ENCODE results near the gene FBXO5.
"Not testable (repeated sequence)": the region's sequence is repeated elsewhere in the genome, so short reads cannot be mapped to it uniquely, and the experiment has no call there.

Gene FBXO5

DNA sequence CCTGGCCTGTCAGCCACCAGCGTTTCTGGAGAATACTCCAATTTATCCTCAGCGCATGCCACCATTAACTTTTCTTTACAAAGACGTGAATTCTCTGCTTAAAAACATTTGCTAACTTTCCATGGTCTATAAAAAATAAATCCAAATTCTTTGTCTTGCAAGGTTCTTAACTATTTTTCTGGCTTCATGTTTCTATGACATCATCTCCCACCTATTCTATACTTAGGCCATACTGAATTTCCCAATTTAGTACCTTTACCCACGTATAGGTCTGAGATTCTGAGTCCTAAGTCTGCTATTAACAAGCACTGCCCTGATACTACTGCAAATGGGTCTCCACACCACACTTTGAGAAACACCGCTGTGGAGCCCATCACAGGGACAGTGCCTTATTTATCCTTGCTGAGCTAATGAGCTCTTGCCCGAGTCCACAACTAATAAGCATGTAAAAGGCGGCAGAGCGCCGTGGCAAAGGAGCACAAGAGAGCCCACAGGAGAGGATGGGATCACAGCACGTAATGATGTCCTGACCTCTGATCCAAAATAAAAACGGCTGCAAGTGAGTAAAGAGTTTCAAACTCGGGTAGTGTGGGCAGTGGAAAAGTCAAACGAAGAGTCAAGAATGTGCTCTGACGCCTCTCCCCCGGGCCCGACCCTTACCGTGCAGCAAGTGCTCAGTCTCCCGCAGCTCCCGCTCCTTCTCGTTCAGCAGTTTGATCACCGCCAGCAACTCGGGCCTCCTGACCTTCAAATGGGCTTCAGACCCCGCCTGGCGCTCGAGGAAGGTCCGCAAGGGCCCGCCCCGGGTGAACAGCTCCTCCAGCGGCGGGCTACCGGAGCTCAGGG is 19.1 kb upstream of the FBXO5 start:
- peaks cover 0 to 43% (median 23%) of the 10 kb centered on the region in 4 donors for H3K4me1 ChIP-seq
- no peaks in the 10 kb centered on the region for H3K27me3 ChIP-seq
- intact Hi-C loops (cut with DNase I; ENCODE audit: low total_unique reads) = loop anchor here (1.0 kb wide), 1 partner anchor 19 kb away; the partner anchor contains the start of gene FBXO5
- H3K27ac ChIP-seq = peak overlapping the region; percentile 84 to 87
- H3K36me3 ChIP-seq = peaks cover 5 to 11% (median 9%) of the 10 kb centered on the region in 3 donors
- no peaks in the 10 kb centered on the region for H3K9me3 ChIP-seq
- H3K4me3 ChIP-seq = peak overlapping the region; percentile 67 to 91
- TF ChIP-seq, protein P1, sequence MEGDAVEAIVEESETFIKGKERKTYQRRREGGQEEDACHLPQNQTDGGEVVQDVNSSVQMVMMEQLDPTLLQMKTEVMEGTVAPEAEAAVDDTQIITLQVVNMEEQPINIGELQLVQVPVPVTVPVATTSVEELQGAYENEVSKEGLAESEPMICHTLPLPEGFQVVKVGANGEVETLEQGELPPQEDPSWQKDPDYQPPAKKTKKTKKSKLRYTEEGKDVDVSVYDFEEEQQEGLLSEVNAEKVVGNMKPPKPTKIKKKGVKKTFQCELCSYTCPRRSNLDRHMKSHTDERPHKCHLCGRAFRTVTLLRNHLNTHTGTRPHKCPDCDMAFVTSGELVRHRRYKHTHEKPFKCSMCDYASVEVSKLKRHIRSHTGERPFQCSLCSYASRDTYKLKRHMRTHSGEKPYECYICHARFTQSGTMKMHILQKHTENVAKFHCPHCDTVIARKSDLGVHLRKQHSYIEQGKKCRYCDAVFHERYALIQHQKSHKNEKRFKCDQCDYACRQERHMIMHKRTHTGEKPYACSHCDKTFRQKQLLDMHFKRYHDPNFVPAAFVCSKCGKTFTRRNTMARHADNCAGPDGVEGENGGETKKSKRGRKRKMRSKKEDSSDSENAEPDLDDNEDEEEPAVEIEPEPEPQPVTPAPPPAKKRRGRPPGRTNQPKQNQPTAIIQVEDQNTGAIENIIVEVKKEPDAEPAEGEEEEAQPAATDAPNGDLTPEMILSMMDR (IDR thresholded peaks at IDR 0.05) = no peak
- DNase-seq = no peak

DNA sequence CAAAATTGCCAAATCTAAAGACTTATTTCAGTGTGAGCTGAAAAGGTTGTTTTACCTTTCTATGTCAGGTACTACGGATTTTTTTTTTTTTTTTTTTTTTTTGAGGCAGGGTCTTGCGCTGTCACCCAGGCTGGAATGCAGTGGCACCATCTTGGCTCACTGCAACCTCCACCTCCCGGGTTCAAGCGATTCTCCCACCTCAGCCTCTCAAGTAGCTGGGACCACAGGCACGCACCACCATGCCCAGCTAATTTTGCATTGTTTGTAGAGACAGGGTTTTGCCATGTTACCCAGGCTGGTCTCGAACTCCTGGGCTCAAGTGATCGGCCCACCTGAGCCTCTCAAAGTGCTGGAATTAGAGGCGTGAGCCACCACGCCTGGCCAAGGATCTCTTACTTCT is 17.9 kb upstream of the FBXO5 start:
- intact Hi-C loops (cut with DNase I; ENCODE audit: low total_unique reads); DNase-seq; H3K9me3 ChIP-seq; H3K27me3 ChIP-seq: not testable (repeated sequence)
- peak overlapping the region; percentile 67 to 91 for H3K4me3 ChIP-seq
- H3K4me1 ChIP-seq = peaks cover 0 to 43% (median 23%) of the 10 kb centered on the region in 4 donors
- peak overlapping the region in 1 of 2 donors; percentile 84 for H3K27ac ChIP-seq
- peaks cover 9 to 17% (median 11%) of the 10 kb centered on the region in 3 donors for H3K36me3 ChIP-seq

DNA sequence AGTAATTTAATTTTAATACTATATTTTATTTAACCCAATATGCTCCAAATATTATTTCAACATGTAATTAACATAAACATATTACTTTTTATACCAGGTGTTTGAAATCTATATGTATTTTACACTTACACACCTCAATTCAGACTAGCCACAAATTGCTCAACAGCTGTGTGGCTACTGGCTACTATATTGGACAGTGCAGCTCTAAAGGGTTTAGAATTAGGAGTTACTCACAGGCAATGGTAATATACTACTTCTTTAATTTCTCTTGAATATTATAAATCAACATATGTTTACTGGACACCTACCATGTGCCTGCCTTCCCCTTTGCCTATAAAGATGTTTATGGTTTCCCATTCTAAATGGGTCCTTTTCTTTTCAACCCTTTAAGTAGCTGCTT is 17.4 kb upstream of the FBXO5 start:
- TF ChIP-seq, protein P1 (IDR thresholded peaks at IDR 0.05) = no peak
- peaks cover 9 to 19% (median 11%) of the 10 kb centered on the region in 3 donors for H3K36me3 ChIP-seq
- no peak overlapping the region for H3K4me3 ChIP-seq
- H3K27me3 ChIP-seq = no peaks in the 10 kb centered on the region
- H3K27ac ChIP-seq = no peak overlapping the region
- no peak for DNase-seq
- H3K9me3 ChIP-seq = no peaks in the 10 kb centered on the region
- intact Hi-C loops (cut with DNase I; ENCODE audit: low total_unique reads) = no loop called here
- H3K4me1 ChIP-seq = peaks cover 0 to 43% (median 23%) of the 10 kb centered on the region in 4 donors

DNA sequence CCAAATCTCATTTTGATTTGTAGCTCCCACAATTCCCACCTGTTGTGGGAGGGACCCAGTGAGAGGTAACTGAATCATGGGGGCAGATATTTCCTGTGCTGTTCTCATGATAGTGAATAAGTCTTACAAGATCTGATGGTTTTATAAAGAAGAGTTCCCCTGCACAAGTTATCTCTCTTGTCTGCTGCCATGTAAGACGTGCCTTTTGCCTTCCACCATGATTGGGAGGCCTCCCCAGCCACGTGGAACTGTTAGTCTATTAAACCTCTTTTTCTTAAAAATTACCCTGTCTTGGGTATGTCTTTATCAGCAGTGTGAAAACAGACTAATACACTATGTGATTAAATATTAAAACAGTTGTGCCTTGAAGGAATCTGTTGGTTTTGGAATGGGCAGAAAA is 16.7 kb upstream of the FBXO5 start:
- H3K9me3 ChIP-seq; H3K27me3 ChIP-seq; DNase-seq; H3K4me3 ChIP-seq; intact Hi-C loops (cut with DNase I; ENCODE audit: low total_unique reads); H3K27ac ChIP-seq: not testable (repeated sequence)
- peaks cover 9 to 21% (median 11%) of the 10 kb centered on the region in 3 donors for H3K36me3 ChIP-seq
- H3K4me1 ChIP-seq = peaks cover 0 to 43% (median 23%) of the 10 kb centered on the region in 4 donors

DNA sequence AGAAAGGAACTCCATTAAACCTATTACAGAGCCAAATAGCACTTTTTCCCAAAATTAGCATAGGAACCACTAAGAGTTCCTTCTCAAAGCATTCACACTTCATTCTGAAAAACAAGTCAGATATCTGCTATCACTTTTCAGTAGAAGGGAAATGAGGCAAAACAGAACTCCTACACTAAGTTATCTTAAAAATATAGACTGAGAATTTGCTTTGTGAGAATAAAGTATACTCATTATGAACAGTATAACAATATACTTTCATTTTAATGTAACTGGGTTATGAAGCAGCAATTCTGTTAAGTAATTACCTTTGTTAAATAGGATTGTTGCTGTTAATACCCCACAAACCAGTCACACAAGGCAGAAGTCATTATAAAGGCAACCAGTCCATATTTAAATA is 11.0 kb upstream of the FBXO5 start:
- H3K9me3 ChIP-seq = no peaks in the 10 kb centered on the region
- intact Hi-C loops (cut with DNase I; ENCODE audit: low total_unique reads) = no loop called here
- no peak overlapping the region for H3K27ac ChIP-seq
- H3K4me3 ChIP-seq = no peak overlapping the region
- peaks cover 0 to 2% (median 0%) of the 10 kb centered on the region in 4 donors for H3K4me1 ChIP-seq
- peaks cover 40 to 65% (median 49%) of the 10 kb centered on the region in 3 donors for H3K36me3 ChIP-seq
- no peaks in the 10 kb centered on the region for H3K27me3 ChIP-seq
- no peak for DNase-seq
- TF ChIP-seq, protein P1 (IDR thresholded peaks at IDR 0.05) = no peak

DNA sequence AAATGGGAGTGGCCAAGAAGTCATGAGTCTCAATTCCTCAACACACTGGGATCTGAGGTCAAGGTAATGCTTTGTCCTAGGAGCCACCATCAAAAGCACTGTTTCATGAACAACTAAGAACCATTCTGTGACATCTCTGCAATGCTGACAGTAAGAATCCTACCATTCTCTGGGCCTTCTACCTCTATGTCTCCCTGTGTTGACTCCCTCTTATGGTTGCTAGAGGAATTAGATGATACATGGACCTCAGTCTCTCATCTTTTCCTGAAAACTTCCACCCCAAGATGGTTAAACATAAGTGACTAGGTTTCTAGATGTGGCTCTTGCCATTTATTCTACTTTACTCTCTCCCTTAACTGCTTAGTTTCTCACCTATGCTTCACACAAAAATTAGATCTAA is 10.6 kb upstream of the FBXO5 start:
- TF ChIP-seq, protein P1 (IDR thresholded peaks at IDR 0.05) = no peak
- no peak overlapping the region for H3K4me3 ChIP-seq
- H3K36me3 ChIP-seq = peaks cover 39 to 65% (median 49%) of the 10 kb centered on the region in 3 donors
- H3K27me3 ChIP-seq = no peaks in the 10 kb centered on the region
- no peaks in the 10 kb centered on the region for H3K9me3 ChIP-seq
- no peaks in the 10 kb centered on the region for H3K4me1 ChIP-seq
- DNase-seq = no peak
- H3K27ac ChIP-seq = no peak overlapping the region
- intact Hi-C loops (cut with DNase I; ENCODE audit: low total_unique reads) = no loop called here

All from tibial artery (tissue), 4 donors.